ENCODE data around the gene MZB1. TPM values are rescaled to one million over a fixed set of nuclear protein-coding genes. Genes with fewer than 3 reads are reported as not detected.

Gene MZB1
- total RNA-seq, 1 experiment from 2014 or later = not detected

DNA sequence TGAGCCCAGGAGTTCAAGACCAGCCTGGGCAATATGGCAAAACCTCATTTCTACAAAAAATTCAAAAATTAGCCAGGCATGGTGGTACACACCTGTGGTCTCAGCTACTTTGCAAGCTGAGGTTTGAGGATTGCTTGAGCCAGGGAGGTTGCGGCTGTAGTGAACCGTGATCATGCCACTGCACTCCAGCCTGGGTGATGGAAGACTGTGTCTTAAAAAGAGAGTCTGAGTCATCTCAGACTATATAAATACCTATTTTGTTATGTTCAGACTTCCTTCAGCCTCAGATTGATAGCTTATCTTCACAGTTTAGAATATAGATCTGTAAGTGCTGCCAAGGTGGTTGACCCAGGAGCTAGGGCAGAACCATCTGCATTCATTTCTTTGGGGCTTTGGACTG is 49.7 kb downstream of the MZB1 start:
- DNase-seq (ENCODE audit: low read depth) = no peak

Other genes with a start within 250 kb of the MZB1 start
- gene SIL1, start 191.5 kb downstream of the MZB1 start, total RNA-seq (2014; rRNA removed) = 37.0 and 41.4 TPM in 2 replicates
- gene MATR3, start 96.2 kb downstream of the MZB1 start, total RNA-seq (2014; rRNA removed) = 268 and 269 TPM in 2 replicates
- 50.1 and 56.5 TPM in 2 replicates for gene PAIP2, start 48.1 kb downstream of the MZB1 start, total RNA-seq (2014; rRNA removed)
- gene SLC23A1, start 6.6 kb downstream of the MZB1 start, total RNA-seq (2014; rRNA removed) = not detected in 2 replicates
- gene PROB1, start 5.2 kb upstream of the MZB1 start, total RNA-seq (2014; rRNA removed) = 6.0 and 6.2 TPM in 2 replicates
- 3.7 and 4.1 TPM in 2 replicates for gene SPATA24, start 14.2 kb upstream of the MZB1 start, total RNA-seq (2014; rRNA removed)
- 10.9 and 13.5 TPM in 2 replicates for gene DNAJC18, start 49.6 kb upstream of the MZB1 start, total RNA-seq (2014; rRNA removed)
- 0.19 and 0.40 TPM in 2 replicates for gene ECSCR, start 72.8 kb upstream of the MZB1 start, total RNA-seq (2014; rRNA removed)
- gene SMIM33, start 81.1 kb upstream of the MZB1 start, total RNA-seq (2014; rRNA removed) = not detected in 2 replicates
- gene STING1, start 92.8 kb upstream of the MZB1 start, total RNA-seq (2014; rRNA removed) = 79.2 and 92.7 TPM in 2 replicates
- gene UBE2D2, start 171.4 kb upstream of the MZB1 start, total RNA-seq (2014; rRNA removed) = 80.0 and 88.2 TPM in 2 replicates